Measurements from ENCODE around the gene TRABD2A. TPM values are rescaled to one million over a fixed set of nuclear protein-coding genes. Genes with fewer than 3 reads are reported as not detected.

TRABD2A gene
- total and polyA plus RNA-seq, 4 donors = 0.26 to 10.3 (median 0.55) TPM

GRCh38 chr2:84799772-84800171 lies 81.1 kb downstream of the TRABD2A start:
- no peaks in the 10 kb centered on the region for H3K4me1 ChIP-seq (ENCODE audit: control insufficient read depth in 4 of 4, insufficient read depth in 4 of 4, low read length in 3 of 4)
- H3K9ac ChIP-seq (ENCODE audit: low read depth in 1 of 2, low read length in 2 of 2) = no peak overlapping the region
- DNase-seq (ENCODE audit: low spot score) = no peak
- no peak overlapping the region for H3K4me3 ChIP-seq (ENCODE audit: low read depth in 1 of 3, low read length in 3 of 3)
- 98% methylated on average over 1 of the region's 1 CpG for WGBS
- TF ChIP-seq RXRA (IDR thresholded peaks at IDR 0.05) (no peak), FOXA1 (IDR thresholded peaks at IDR 0.05) (no peak), TAF1 (conservative IDR thresholded peaks at IDR 0.05) (no peak), HNF4G (IDR thresholded peaks at IDR 0.05) (no peak)
- TF ChIP-seq, protein P1, sequence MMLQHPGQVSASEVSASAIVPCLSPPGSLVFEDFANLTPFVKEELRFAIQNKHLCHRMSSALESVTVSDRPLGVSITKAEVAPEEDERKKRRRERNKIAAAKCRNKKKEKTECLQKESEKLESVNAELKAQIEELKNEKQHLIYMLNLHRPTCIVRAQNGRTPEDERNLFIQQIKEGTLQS (IDR thresholded peaks at IDR 0.05) = no peak
- no peaks in the 10 kb centered on the region for H3K27me3 ChIP-seq (ENCODE audit: control insufficient read depth in 4 of 4, insufficient read depth in 4 of 4, low read length in 3 of 4)
- no peaks in the 10 kb centered on the region for H3K9me3 ChIP-seq (ENCODE audit: control insufficient read depth in 4 of 4, low read length in 3 of 4)
- H3K27ac ChIP-seq (ENCODE audit: low read depth in 1 of 2, low read length in 2 of 2) = no peak overlapping the region
- H3K36me3 ChIP-seq (ENCODE audit: control insufficient read depth in 4 of 4, insufficient read depth in 3 of 4, low read depth in 1 of 4, low read length in 3 of 4) = no peaks in the 10 kb centered on the region

- TF ChIP-seq, protein P2, sequence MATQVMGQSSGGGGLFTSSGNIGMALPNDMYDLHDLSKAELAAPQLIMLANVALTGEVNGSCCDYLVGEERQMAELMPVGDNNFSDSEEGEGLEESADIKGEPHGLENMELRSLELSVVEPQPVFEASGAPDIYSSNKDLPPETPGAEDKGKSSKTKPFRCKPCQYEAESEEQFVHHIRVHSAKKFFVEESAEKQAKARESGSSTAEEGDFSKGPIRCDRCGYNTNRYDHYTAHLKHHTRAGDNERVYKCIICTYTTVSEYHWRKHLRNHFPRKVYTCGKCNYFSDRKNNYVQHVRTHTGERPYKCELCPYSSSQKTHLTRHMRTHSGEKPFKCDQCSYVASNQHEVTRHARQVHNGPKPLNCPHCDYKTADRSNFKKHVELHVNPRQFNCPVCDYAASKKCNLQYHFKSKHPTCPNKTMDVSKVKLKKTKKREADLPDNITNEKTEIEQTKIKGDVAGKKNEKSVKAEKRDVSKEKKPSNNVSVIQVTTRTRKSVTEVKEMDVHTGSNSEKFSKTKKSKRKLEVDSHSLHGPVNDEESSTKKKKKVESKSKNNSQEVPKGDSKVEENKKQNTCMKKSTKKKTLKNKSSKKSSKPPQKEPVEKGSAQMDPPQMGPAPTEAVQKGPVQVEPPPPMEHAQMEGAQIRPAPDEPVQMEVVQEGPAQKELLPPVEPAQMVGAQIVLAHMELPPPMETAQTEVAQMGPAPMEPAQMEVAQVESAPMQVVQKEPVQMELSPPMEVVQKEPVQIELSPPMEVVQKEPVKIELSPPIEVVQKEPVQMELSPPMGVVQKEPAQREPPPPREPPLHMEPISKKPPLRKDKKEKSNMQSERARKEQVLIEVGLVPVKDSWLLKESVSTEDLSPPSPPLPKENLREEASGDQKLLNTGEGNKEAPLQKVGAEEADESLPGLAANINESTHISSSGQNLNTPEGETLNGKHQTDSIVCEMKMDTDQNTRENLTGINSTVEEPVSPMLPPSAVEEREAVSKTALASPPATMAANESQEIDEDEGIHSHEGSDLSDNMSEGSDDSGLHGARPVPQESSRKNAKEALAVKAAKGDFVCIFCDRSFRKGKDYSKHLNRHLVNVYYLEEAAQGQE (IDR thresholded peaks at IDR 0.05) = no peak
- no peak for TF ChIP-seq HNF4A (conservative IDR thresholded peaks at IDR 0.05)
- no peak for TF ChIP-seq TAF1 (conservative IDR thresholded peaks at IDR 0.05)
- TF ChIP-seq NR2F2 (IDR thresholded peaks at IDR 0.05) = no peak
- TF ChIP-seq RAD21 (IDR thresholded peaks at IDR 0.05) = no peak
- no peak for TF ChIP-seq JUND (IDR thresholded peaks at IDR 0.05)
- TF ChIP-seq YY1 (IDR thresholded peaks at IDR 0.05) = no peak
- no peak for TF ChIP-seq FOXA2 (IDR thresholded peaks at IDR 0.05)
- TF ChIP-seq SP1 (IDR thresholded peaks at IDR 0.05) = no peak
- TF ChIP-seq, protein P3, sequence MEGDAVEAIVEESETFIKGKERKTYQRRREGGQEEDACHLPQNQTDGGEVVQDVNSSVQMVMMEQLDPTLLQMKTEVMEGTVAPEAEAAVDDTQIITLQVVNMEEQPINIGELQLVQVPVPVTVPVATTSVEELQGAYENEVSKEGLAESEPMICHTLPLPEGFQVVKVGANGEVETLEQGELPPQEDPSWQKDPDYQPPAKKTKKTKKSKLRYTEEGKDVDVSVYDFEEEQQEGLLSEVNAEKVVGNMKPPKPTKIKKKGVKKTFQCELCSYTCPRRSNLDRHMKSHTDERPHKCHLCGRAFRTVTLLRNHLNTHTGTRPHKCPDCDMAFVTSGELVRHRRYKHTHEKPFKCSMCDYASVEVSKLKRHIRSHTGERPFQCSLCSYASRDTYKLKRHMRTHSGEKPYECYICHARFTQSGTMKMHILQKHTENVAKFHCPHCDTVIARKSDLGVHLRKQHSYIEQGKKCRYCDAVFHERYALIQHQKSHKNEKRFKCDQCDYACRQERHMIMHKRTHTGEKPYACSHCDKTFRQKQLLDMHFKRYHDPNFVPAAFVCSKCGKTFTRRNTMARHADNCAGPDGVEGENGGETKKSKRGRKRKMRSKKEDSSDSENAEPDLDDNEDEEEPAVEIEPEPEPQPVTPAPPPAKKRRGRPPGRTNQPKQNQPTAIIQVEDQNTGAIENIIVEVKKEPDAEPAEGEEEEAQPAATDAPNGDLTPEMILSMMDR (IDR thresholded peaks at IDR 0.05; ENCODE audit: low read depth, low read length, missing input control) = no peak
- no peak for TF ChIP-seq EGR1 (IDR thresholded peaks at IDR 0.05; ENCODE audit: low read depth in 2 of 2)
- no peak for TF ChIP-seq FOXA1 (IDR thresholded peaks at IDR 0.05)
- TF ChIP-seq GABPA (IDR thresholded peaks at IDR 0.05 in 1 of 2, conservative IDR thresholded peaks at IDR 0.05 in 1 of 2) = no peak
- no peak for TF ChIP-seq RXRA (IDR thresholded peaks at IDR 0.05)
- no peak for TF ChIP-seq ZBTB33 (IDR thresholded peaks at IDR 0.05)
- 96% methylated on average over 3 of the region's 3 CpGs for WGBS
- H3K9ac ChIP-seq (ENCODE audit: low read depth in 1 of 2, low read length in 2 of 2) = no peak overlapping the region
- no peak overlapping the region for H3K4me3 ChIP-seq (ENCODE audit: low read depth in 1 of 3, low read length in 3 of 3)
- no peak overlapping the region for H3K27ac ChIP-seq (ENCODE audit: low read depth in 1 of 2, low read length in 2 of 2)
- no peaks in the 10 kb centered on the region for H3K4me1 ChIP-seq (ENCODE audit: control insufficient read depth in 4 of 4, insufficient read depth in 4 of 4, low read length in 3 of 4)
- H3K9me3 ChIP-seq (ENCODE audit: control insufficient read depth in 4 of 4, low read length in 3 of 4) = no peaks in the 10 kb centered on the region
- no peaks in the 10 kb centered on the region for H3K27me3 ChIP-seq (ENCODE audit: control insufficient read depth in 4 of 4, insufficient read depth in 4 of 4, low read length in 3 of 4)
- DNase-seq (ENCODE audit: low spot score) = no peak
- H3K36me3 ChIP-seq (ENCODE audit: control insufficient read depth in 4 of 4, insufficient read depth in 3 of 4, low read depth in 1 of 4, low read length in 3 of 4) = no peaks in the 10 kb centered on the region
Measured at GRCh38 chr2:84797271-84797670, 83.6 kb downstream of the TRABD2A start.

Data from liver (tissue), 9 donors.